ENCODE measurements around the gene LRRC30.

Gene LRRC30

GRCh38 chr18:7261199-7261598 lies 30.3 kb downstream of the LRRC30 start:
- no peak overlapping the region for H3K27ac Mint-ChIP-seq
- H3K27me3 Mint-ChIP-seq: no peaks in the 10 kb centered on the region
- H3K36me3 Mint-ChIP-seq (ENCODE audit: low read depth): no peaks in the 10 kb centered on the region
- H3K9me3 Mint-ChIP-seq: peaks cover 5% of the 10 kb centered on the region
- H3K4me3 Mint-ChIP-seq: no peak overlapping the region
- H3K4me1 Mint-ChIP-seq (ENCODE audit: low read depth): no peaks in the 10 kb centered on the region

DNA sequence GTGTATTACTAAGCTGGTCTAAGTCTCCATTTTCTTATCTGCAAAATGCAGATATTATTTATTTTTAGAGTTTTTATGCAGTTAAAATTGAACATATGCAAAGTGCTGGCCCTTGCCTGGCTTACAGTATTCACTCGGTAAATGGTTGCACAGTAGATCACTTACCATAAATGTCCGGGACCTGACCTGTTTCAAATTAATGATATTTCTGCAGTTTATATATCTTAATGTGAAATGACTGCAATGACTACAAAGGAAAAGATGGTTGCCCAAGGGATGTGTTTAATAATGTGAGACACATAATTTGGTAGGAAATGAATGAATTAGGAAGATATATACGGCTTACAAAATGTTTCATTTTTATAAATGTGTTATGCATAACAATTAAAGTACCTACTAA lies 37.1 kb downstream of the LRRC30 start:
- Mint-ChIP-seq H3K4me1 (ENCODE audit: low read depth) (no peaks in the 10 kb centered on the region), H3K27ac (no peak overlapping the region), H3K4me3 (no peak overlapping the region), H3K27me3 (no peaks in the 10 kb centered on the region), H3K9me3 (peaks cover 5% of the 10 kb centered on the region), H3K36me3 (ENCODE audit: low read depth) (no peaks in the 10 kb centered on the region)

DNA sequence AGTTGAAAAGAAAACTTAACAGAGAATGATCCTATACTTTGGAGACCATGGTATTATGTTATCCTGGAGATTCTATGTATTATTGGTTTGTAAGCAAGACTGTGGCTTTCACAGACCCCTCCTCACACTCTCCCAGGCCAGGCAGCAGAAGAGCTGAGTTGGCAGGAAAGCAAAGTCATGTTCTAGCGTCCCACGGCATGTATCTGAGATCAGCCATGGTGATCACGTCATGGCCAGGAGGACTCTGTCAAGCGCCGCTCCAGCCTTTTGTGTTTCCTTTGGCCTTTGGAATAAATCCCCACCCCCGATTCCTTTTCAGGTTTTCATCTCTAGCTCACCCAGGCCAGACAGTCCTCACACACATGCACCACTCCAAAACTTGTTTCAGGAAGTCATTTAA lies 39.1 kb downstream of the LRRC30 start:
- Mint-ChIP-seq H3K27me3 (no peaks in the 10 kb centered on the region), H3K9me3 (peaks cover 6% of the 10 kb centered on the region), H3K36me3 (ENCODE audit: low read depth) (no peaks in the 10 kb centered on the region), H3K27ac (no peak overlapping the region), H3K4me1 (ENCODE audit: low read depth) (no peaks in the 10 kb centered on the region), H3K4me3 (no peak overlapping the region)

GRCh38 chr18:7272311-7273049 lies 41.6 kb downstream of the LRRC30 start:
- H3K27me3 Mint-ChIP-seq: peaks cover 3% of the 10 kb centered on the region
- H3K36me3 Mint-ChIP-seq (ENCODE audit: low read depth): no peaks in the 10 kb centered on the region
- no peak overlapping the region for H3K4me3 Mint-ChIP-seq
- no peaks in the 10 kb centered on the region for H3K4me1 Mint-ChIP-seq (ENCODE audit: low read depth)
- no peak overlapping the region for H3K27ac Mint-ChIP-seq
- H3K9me3 Mint-ChIP-seq: peaks cover 6% of the 10 kb centered on the region

DNA sequence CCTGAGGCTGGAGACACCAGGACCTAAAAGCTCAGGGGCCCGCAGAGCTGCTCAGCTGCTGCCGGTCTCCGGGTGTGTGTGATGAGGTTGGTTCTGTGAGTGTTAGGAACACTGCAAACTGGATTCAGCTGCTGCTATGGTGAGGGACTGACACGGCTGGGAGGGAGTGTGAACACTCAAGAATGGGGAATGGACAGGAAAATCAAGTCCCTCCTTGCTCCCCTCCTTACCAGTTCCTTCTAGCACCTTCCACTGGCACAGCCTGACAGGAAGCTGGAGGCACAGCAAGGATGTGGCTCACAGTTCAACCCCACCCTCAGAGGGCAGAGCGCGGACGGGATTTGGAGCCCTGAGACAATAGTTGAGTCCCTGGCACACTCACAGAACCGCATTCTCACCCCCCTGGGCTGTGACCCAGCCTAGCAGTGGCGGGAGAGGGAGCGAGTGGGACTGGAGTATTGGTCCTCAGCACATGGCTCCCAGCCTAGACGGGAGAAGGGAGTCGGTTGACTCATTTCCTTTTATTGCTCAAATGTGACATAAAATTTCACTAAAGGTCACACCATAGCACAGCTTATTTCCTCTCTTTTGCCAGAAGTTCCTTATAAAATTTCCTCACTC lies 42.5 kb downstream of the LRRC30 start:
- H3K9me3 Mint-ChIP-seq: peaks cover 6% of the 10 kb centered on the region
- H3K4me3 Mint-ChIP-seq: no peak overlapping the region
- H3K27ac Mint-ChIP-seq: no peak overlapping the region
- H3K4me1 Mint-ChIP-seq (ENCODE audit: low read depth): no peaks in the 10 kb centered on the region
- no peaks in the 10 kb centered on the region for H3K36me3 Mint-ChIP-seq (ENCODE audit: low read depth)
- peaks cover 3% of the 10 kb centered on the region for H3K27me3 Mint-ChIP-seq

DNA sequence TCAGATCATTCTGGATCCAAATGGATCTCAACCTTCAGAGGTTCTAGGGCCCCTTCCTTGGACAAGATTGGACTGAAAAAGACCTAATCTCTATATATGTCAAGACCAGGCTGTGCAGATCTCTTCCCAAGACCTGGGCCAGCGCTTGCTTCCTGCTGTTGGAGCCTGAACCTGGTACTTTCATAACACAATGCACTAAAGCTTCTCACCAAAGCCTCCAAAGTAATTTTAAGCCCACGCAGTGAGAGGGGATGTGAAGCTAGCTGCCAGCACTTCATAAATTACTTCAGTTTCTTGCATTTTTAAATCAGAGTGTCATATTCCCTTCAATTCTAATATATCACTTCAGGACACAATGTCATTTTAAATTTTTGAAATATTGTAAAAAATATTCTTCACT lies 50.7 kb downstream of the LRRC30 start:
- Mint-ChIP-seq H3K9me3 (peaks cover 13% of the 10 kb centered on the region), H3K36me3 (ENCODE audit: low read depth) (no peaks in the 10 kb centered on the region), H3K4me1 (ENCODE audit: low read depth) (no peaks in the 10 kb centered on the region), H3K27me3 (no peaks in the 10 kb centered on the region), H3K27ac (no peak overlapping the region), H3K4me3 (no peak overlapping the region)
